PFSK-1 (cell line): ENCODE measurements around the gene C2CD2L.

Experiments used
- POLR2AphosphoS5 ChIP-seq: IDR thresholded peaks from 2 replicates; pipeline ENCODE4 v1.6.1; 2012; ENCODE audit warnings: low read depth, mild to moderate bottlenecking, control low read depth, low read length, moderate library complexity
- SIN3A ChIP-seq: IDR thresholded peaks from 2 replicates; pipeline ENCODE4 v1.6.1; 2012; ENCODE audit warnings: mild to moderate bottlenecking, low read length, moderate library complexity, borderline replicate concordance; ENCODE audit not compliant: insufficient read depth
- TAF1 ChIP-seq: IDR thresholded peaks from 2 replicates; pipeline ENCODE4 v1.6.1; 2012; ENCODE audit warnings: low read length, control low read depth, borderline replicate concordance; ENCODE audit not compliant: insufficient read depth
- TF ChIP-seq, protein P1 (sequence below), 2 experiments: IDR thresholded peaks; 2 replicates each; pipeline versions ENCODE4 v1.6.1 to v1.8.0; 2011 to 2012; ENCODE audit warnings: low read depth in 2 of 2, low read length in 2 of 2, control low read depth in 1 of 2, inconsistent platforms in 1 of 2, mild to moderate bottlenecking in 1 of 2, moderate library complexity in 1 of 2; ENCODE audit not compliant: insufficient read depth in 1 of 2

- TF ChIP-seq, protein P1, sequence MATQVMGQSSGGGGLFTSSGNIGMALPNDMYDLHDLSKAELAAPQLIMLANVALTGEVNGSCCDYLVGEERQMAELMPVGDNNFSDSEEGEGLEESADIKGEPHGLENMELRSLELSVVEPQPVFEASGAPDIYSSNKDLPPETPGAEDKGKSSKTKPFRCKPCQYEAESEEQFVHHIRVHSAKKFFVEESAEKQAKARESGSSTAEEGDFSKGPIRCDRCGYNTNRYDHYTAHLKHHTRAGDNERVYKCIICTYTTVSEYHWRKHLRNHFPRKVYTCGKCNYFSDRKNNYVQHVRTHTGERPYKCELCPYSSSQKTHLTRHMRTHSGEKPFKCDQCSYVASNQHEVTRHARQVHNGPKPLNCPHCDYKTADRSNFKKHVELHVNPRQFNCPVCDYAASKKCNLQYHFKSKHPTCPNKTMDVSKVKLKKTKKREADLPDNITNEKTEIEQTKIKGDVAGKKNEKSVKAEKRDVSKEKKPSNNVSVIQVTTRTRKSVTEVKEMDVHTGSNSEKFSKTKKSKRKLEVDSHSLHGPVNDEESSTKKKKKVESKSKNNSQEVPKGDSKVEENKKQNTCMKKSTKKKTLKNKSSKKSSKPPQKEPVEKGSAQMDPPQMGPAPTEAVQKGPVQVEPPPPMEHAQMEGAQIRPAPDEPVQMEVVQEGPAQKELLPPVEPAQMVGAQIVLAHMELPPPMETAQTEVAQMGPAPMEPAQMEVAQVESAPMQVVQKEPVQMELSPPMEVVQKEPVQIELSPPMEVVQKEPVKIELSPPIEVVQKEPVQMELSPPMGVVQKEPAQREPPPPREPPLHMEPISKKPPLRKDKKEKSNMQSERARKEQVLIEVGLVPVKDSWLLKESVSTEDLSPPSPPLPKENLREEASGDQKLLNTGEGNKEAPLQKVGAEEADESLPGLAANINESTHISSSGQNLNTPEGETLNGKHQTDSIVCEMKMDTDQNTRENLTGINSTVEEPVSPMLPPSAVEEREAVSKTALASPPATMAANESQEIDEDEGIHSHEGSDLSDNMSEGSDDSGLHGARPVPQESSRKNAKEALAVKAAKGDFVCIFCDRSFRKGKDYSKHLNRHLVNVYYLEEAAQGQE (IDR thresholded peaks at IDR 0.05; ENCODE audit: insufficient read depth in 1 of 2, low read depth in 2 of 2, low read length in 2 of 2): no peak
- no peak for TF ChIP-seq SIN3A
- no peak for TF ChIP-seq POLR2AphosphoS5
- no peak for TF ChIP-seq TAF1
These were observed 47.0 kb downstream of the C2CD2L start for GRCh38 chr11:119154178-119154577.
